ENCODE results near the gene TTLL7. TPM values are rescaled to one million over a fixed set of nuclear protein-coding genes. Genes with fewer than 3 reads are reported as not detected.

Gene TTLL7
- total and polyA plus RNA-seq, 2 experiments from 2014 or later = 4.1 to 6.7 TPM

GRCh38 chr1:83887483-83887882, 111.4 kb downstream of the TTLL7 start:
- H3K4me1 Mint-ChIP-seq = peaks cover 4% of the 10 kb centered on the region; the same call in 2 of the 3 replicates
- ATAC-seq = no peak

More at GRCh38 chr1:83887483-83887882, 111.4 kb downstream of the TTLL7 start:
- Histone ChIP-seq H3K79me2 (replicated peaks; ENCODE audit: insufficient read depth) (no peaks in the 10 kb centered on the region), H3K27ac (ENCODE audit: low read depth) (no peak overlapping the region), H3F3A (replicated peaks; ENCODE audit: low read depth) (no peaks in the 10 kb centered on the region), H3K4me3 (no peak overlapping the region), H3K4me2 (no peak overlapping the region), H3K36me3 (ENCODE audit: insufficient read depth) (no peaks in the 10 kb centered on the region), H3K4me1 (ENCODE audit: insufficient read depth) (no peaks in the 10 kb centered on the region), H2AFZ (no peak overlapping the region), H4K20me1 (replicated peaks; ENCODE audit: insufficient read depth) (no peaks in the 10 kb centered on the region), H3K27me3 (ENCODE audit: insufficient read depth) (no peaks in the 10 kb centered on the region), H3K9me2 (ENCODE audit: insufficient read depth) (no peaks in the 10 kb centered on the region)
- TF ChIP-seq EZH2phosphoT487 (IDR thresholded peaks at IDR 0.05; ENCODE audit: unreplicated experiment) (no peak), STAT1 (IDR thresholded peaks at IDR 0.05; ENCODE audit: unreplicated experiment) (no peak), CREB1 (CRISPR knock-in tag; IDR thresholded peaks at IDR 0.05; ENCODE audit: low read depth) (no peak), ZNF462 (CRISPR knock-in tag; IDR thresholded peaks at IDR 0.05) (no peak), ZNF114 (CRISPR knock-in tag; IDR thresholded peaks at IDR 0.05) (no peak), ZNF331 (CRISPR knock-in tag; IDR thresholded peaks at IDR 0.05; ENCODE audit: low read depth) (no peak), POLR2AphosphoS5 (IDR thresholded peaks at IDR 0.05; ENCODE audit: low read depth) (no peak), ETS1 (IDR thresholded peaks at IDR 0.05) (no peak), JUNB (IDR thresholded peaks at IDR 0.05; ENCODE audit: unreplicated experiment) (no peak), CTCF (conservative IDR thresholded peaks at IDR 0.05; ENCODE audit: low read depth in 2 of 2) (no peak), NANOG (IDR thresholded peaks at IDR 0.05; ENCODE audit: borderline replicate concordance) (no peak), REST (IDR thresholded peaks at IDR 0.05; ENCODE audit: unreplicated experiment) (no peak), EZH2 (IDR thresholded peaks at IDR 0.05; ENCODE audit: low read depth, unreplicated experiment) (no peak)
- H3K4me3 Mint-ChIP-seq = no peak overlapping the region
- H3K36me3 Mint-ChIP-seq (ENCODE audit: low read depth) = no peaks in the 10 kb centered on the region; the same call in 2 of the 3 replicates
- H3K27me3 Mint-ChIP-seq (ENCODE audit: insufficient read depth, low read depth, poor library complexity) = no peaks in the 10 kb centered on the region
- H3K27ac Mint-ChIP-seq = no peak overlapping the region
- DNase-seq (ENCODE audit: low spot score) = no peak
- no peaks in the 10 kb centered on the region; the same call in 2 of the 3 replicates for H3K9me3 Mint-ChIP-seq

Measured in GM23338 (cell line).